ENCODE data around the gene PNMA8A. TPM values are rescaled to one million over a fixed set of nuclear protein-coding genes. Genes with fewer than 3 reads are reported as not detected.

The PNMA8A gene
- total and polyA plus RNA-seq, 2 experiments from 2014 or later: 5.5 to 11.2 TPM

GRCh38 chr19:46423188-46423587 lies 48.2 kb downstream of the PNMA8A start:
- H3K27ac ChIP-seq: no peak overlapping the region
- H4K20me1 ChIP-seq (ENCODE audit: insufficient read depth, poor library complexity, severe bottlenecking): no peaks in the 10 kb centered on the region
- no peaks in the 10 kb centered on the region for H3K36me3 ChIP-seq (replicated peaks; ENCODE audit: insufficient read depth, low read depth)
- no peaks in the 10 kb centered on the region for H3K9me3 ChIP-seq (ENCODE audit: low read depth)
- no peak for DNase-seq (ENCODE audit: low spot score)
- H3K27me3 ChIP-seq: peaks cover 12% of the 10 kb centered on the region
- H3K4me1 ChIP-seq (ENCODE audit: insufficient read depth): peaks cover 4% of the 10 kb centered on the region
- 62% methylated on average over 5 of the region's 5 CpGs for WGBS (ENCODE audit: low lambda C conversion rate, missing lambda C conversion rate)
- no peaks in the 10 kb centered on the region for H3K79me2 ChIP-seq
- H3K4me3 ChIP-seq: no peak overlapping the region
- H3K4me2 ChIP-seq: no peak overlapping the region
- no peaks in the 10 kb centered on the region for H3K9me2 ChIP-seq (replicated peaks; ENCODE audit: insufficient read depth)
- no peak overlapping the region for H2AFZ ChIP-seq
- TF ChIP-seq EZH2 (IDR thresholded peaks at IDR 0.05; ENCODE audit: borderline replicate concordance): no peak
- no peak for TF ChIP-seq CTCF (IDR thresholded peaks at IDR 0.05; ENCODE audit: poor library complexity)
- no peak for TF ChIP-seq EZH2phosphoT487 (IDR thresholded peaks at IDR 0.05; ENCODE audit: low read depth, severe bottlenecking, unreplicated experiment)

GRCh38 chr19:46422344-46422743 lies 49.0 kb downstream of the PNMA8A start:
- no peak for TF ChIP-seq EZH2 (IDR thresholded peaks at IDR 0.05; ENCODE audit: borderline replicate concordance)
- TF ChIP-seq EZH2phosphoT487 (IDR thresholded peaks at IDR 0.05; ENCODE audit: low read depth, severe bottlenecking, unreplicated experiment): no peak
- no peak for TF ChIP-seq CTCF (IDR thresholded peaks at IDR 0.05; ENCODE audit: poor library complexity)
- no peak for DNase-seq (ENCODE audit: low spot score)

GRCh38 chr19:46420056-46420455 lies 51.3 kb downstream of the PNMA8A start:
- no peaks in the 10 kb centered on the region for H3K27me3 ChIP-seq

More at GRCh38 chr19:46422344-46422743, 49.0 kb downstream of the PNMA8A start:
- Histone ChIP-seq H3K4me2 (no peak overlapping the region), H3K27me3 (peaks cover 4% of the 10 kb centered on the region), H3K9me3 (ENCODE audit: low read depth) (no peaks in the 10 kb centered on the region), H3K79me2 (no peaks in the 10 kb centered on the region), H3K27ac (no peak overlapping the region), H3K36me3 (replicated peaks; ENCODE audit: insufficient read depth, low read depth) (no peaks in the 10 kb centered on the region), H3K4me3 (no peak overlapping the region), H3K4me1 (ENCODE audit: insufficient read depth) (peaks cover 4% of the 10 kb centered on the region), H2AFZ (no peak overlapping the region), H3K9me2 (replicated peaks; ENCODE audit: insufficient read depth) (no peaks in the 10 kb centered on the region), H4K20me1 (ENCODE audit: insufficient read depth, poor library complexity, severe bottlenecking) (no peaks in the 10 kb centered on the region)
- WGBS (ENCODE audit: low lambda C conversion rate, missing lambda C conversion rate): 92% methylated on average over 2 of the region's 2 CpGs

More at GRCh38 chr19:46420056-46420455, 51.3 kb downstream of the PNMA8A start:
- no peak overlapping the region for H3K4me2 ChIP-seq
- H3K79me2 ChIP-seq: no peaks in the 10 kb centered on the region
- no peaks in the 10 kb centered on the region for H3K36me3 ChIP-seq (replicated peaks; ENCODE audit: insufficient read depth, low read depth)
- H3K4me1 ChIP-seq (ENCODE audit: insufficient read depth): peaks cover 17% of the 10 kb centered on the region
- no peak overlapping the region for H3K27ac ChIP-seq
- no peaks in the 10 kb centered on the region for H4K20me1 ChIP-seq (ENCODE audit: insufficient read depth, poor library complexity, severe bottlenecking)
- H3K9me3 ChIP-seq (ENCODE audit: low read depth): no peaks in the 10 kb centered on the region
- no peak for TF ChIP-seq CTCF (IDR thresholded peaks at IDR 0.05; ENCODE audit: poor library complexity)
- no peak for TF ChIP-seq EZH2 (IDR thresholded peaks at IDR 0.05; ENCODE audit: borderline replicate concordance)
- TF ChIP-seq EZH2phosphoT487 (IDR thresholded peaks at IDR 0.05; ENCODE audit: low read depth, severe bottlenecking, unreplicated experiment): no peak
- DNase-seq (ENCODE audit: low spot score): no peak
- H2AFZ ChIP-seq: no peak overlapping the region
- WGBS (ENCODE audit: low lambda C conversion rate, missing lambda C conversion rate): 94% methylated on average over 7 of the region's 7 CpGs
- no peak overlapping the region for H3K4me3 ChIP-seq
- no peaks in the 10 kb centered on the region for H3K9me2 ChIP-seq (replicated peaks; ENCODE audit: insufficient read depth)

Other genes with a start within 250 kb of the PNMA8A start
- gene IGFL1, start 241.8 kb downstream of the PNMA8A start, total RNA-seq: not detected in 2 replicates
- gene IGFL1, start 241.8 kb downstream of the PNMA8A start, polyA plus RNA-seq: not detected in 2 replicates
- 54.6 and 56.8 TPM in 2 replicates for gene HIF3A, start 174.5 kb downstream of the PNMA8A start, total RNA-seq
- 145 and 149 TPM in 2 replicates for gene HIF3A, start 174.5 kb downstream of the PNMA8A start, polyA plus RNA-seq
- gene PPP5C, start 124.5 kb downstream of the PNMA8A start, total RNA-seq: 48.6 and 51.2 TPM in 2 replicates
- gene PPP5C, start 124.5 kb downstream of the PNMA8A start, polyA plus RNA-seq: 67.6 and 68.8 TPM in 2 replicates
- 36.4 and 51.7 TPM in 2 replicates for gene CCDC8, start 58.0 kb downstream of the PNMA8A start, total RNA-seq
- gene CCDC8, start 58.0 kb downstream of the PNMA8A start, polyA plus RNA-seq: 46.8 and 55.9 TPM in 2 replicates
- gene PNMA8C, start 42.6 kb downstream of the PNMA8A start, total RNA-seq: 0.27 TPM in 1 of 2 replicates, not detected in the other
- gene PNMA8C, start 42.6 kb downstream of the PNMA8A start, polyA plus RNA-seq: not detected in 2 replicates
- 0.32 and 1.0 TPM in 2 replicates for gene PNMA8B, start 24.3 kb upstream of the PNMA8A start, total RNA-seq
- 0.50 and 0.57 TPM in 2 replicates for gene PNMA8B, start 24.3 kb upstream of the PNMA8A start, polyA plus RNA-seq
- 185 and 246 TPM in 2 replicates for gene CALM3, start 129.8 kb upstream of the PNMA8A start, total RNA-seq
- 220 and 237 TPM in 2 replicates for gene CALM3, start 129.8 kb upstream of the PNMA8A start, polyA plus RNA-seq
- 3.2 and 5.2 TPM in 2 replicates for gene PTGIR, start 153.5 kb upstream of the PNMA8A start, total RNA-seq
- 3.4 and 4.8 TPM in 2 replicates for gene PTGIR, start 153.5 kb upstream of the PNMA8A start, polyA plus RNA-seq
- gene GNG8, start 164.6 kb upstream of the PNMA8A start, total RNA-seq: not detected in 2 replicates
- 2.4 and 4.6 TPM in 2 replicates for gene GNG8, start 164.6 kb upstream of the PNMA8A start, polyA plus RNA-seq
- 12.7 and 18.4 TPM in 2 replicates for gene DACT3, start 189.6 kb upstream of the PNMA8A start, total RNA-seq
- gene DACT3, start 189.6 kb upstream of the PNMA8A start, polyA plus RNA-seq: 17.4 and 18.4 TPM in 2 replicates
- 15.6 and 29.5 TPM in 2 replicates for gene PRKD2, start 245.6 kb upstream of the PNMA8A start, total RNA-seq
- gene PRKD2, start 245.6 kb upstream of the PNMA8A start, polyA plus RNA-seq: 37.9 and 48.5 TPM in 2 replicates

Measured in hepatocyte (in vitro differentiated cells).